Left ventricle myocardium inferior (tissue), 1 donor: Measurements from ENCODE around the gene MCL1. TPM values are rescaled to one million over a fixed set of nuclear protein-coding genes. Genes with fewer than 3 reads are reported as not detected.

Experiments
- DNase-seq: peaks from one replicate; pipeline ENCODE4 v3.0.0-alpha.2; 2020
- H3K27ac ChIP-seq: fragments of 200-600 bp; replicated peaks from 2 replicates; pipeline ENCODE4 v1.8.0; 2021
- H3K27me3 ChIP-seq: fragments of 200-600 bp; 2 replicates; pipeline ENCODE4 v1.8.0; 2021; ENCODE audit warnings: low read depth
- H3K36me3 ChIP-seq: fragments of 200-600 bp; 2 replicates; pipeline ENCODE4 v1.8.0; 2021
- H3K4me1 ChIP-seq: fragments of 200-600 bp; 2 replicates; pipeline ENCODE4 v1.8.0; 2021
- H3K4me3 ChIP-seq: fragments of 200-600 bp; 2 replicates; pipeline ENCODE4 v1.8.0; 2021; ENCODE audit warnings: mild to moderate bottlenecking, moderate library complexity
- H3K9me3 ChIP-seq: fragments of 200-600 bp; replicated peaks from 2 replicates; pipeline ENCODE4 v1.8.0; 2021
- CTCF ChIP-seq: fragments of 200-600 bp; IDR thresholded peaks from 2 replicates; pipeline ENCODE4 v1.8.0; 2021; ENCODE audit warnings: antibody characterized with exemption, mild to moderate bottlenecking, borderline replicate concordance
- intact Hi-C: fragments of 100-400 bp; cut with micrococcal nuclease; formaldehyde crosslinking; loops from one replicate; pipeline ENCODE4 v1.11.0; 2022
- total RNA-seq: library from RNA; stranded (reverse); fragmentation: NEBNext Ultra II Directional; extraction: Animal tissue kit (Norgen Biotek cat#: 25700); gene quantifications from one replicate; pipeline ENCODE4 v1.2.1, GENCODE V29; 2021
- donor health status: DM: no; HTN: yes; CAD: no; lungs with severe emphysema.

MCL1 gene
- total RNA-seq, 1 donor from 2014 or later, result 97.0 TPM

GRCh38 chr1:150548324-150548631 is 31.1 kb downstream of the MCL1 start:
- Histone ChIP-seq H3K4me1 (peaks cover 52% of the 10 kb centered on the region), H3K36me3 (no peaks in the 10 kb centered on the region), H3K27ac (peak overlapping the region; percentile 93), H3K27me3 (no peaks in the 10 kb centered on the region), H3K4me3 (peak overlapping the region; percentile 70), H3K9me3 (no peaks in the 10 kb centered on the region)
- TF ChIP-seq CTCF, result no peak
- no peak for DNase-seq
- intact Hi-C loops, result no loop called here

- H3K9me3 ChIP-seq, result no peaks in the 10 kb centered on the region
- H3K4me3 ChIP-seq, result no peak overlapping the region
- H3K36me3 ChIP-seq, result no peaks in the 10 kb centered on the region
- no peak for DNase-seq
- H3K4me1 ChIP-seq, result peaks cover 34% of the 10 kb centered on the region
- no peak for TF ChIP-seq CTCF
- H3K27me3 ChIP-seq, result no peaks in the 10 kb centered on the region
- intact Hi-C loops, result no loop called here
- no peak overlapping the region for H3K27ac ChIP-seq
These were observed 33.0 kb downstream of the MCL1 start for GRCh38 chr1:150546294-150546937.

GRCh38 chr1:150545486-150546032 is 33.9 kb downstream of the MCL1 start:
- intact Hi-C loops, result no loop called here
- H3K27ac ChIP-seq, result no peak overlapping the region

GRCh38 chr1:150544204-150544603 is 35.2 kb downstream of the MCL1 start:
- intact Hi-C loops, result no loop called here
- peaks cover 12% of the 10 kb centered on the region for H3K4me1 ChIP-seq
- H3K4me3 ChIP-seq, result no peak overlapping the region
- no peak for TF ChIP-seq CTCF
- no peak for DNase-seq
- H3K27me3 ChIP-seq, result no peaks in the 10 kb centered on the region
- H3K27ac ChIP-seq, result peak overlapping the region; percentile 57
- H3K36me3 ChIP-seq, result no peaks in the 10 kb centered on the region
- H3K9me3 ChIP-seq, result no peaks in the 10 kb centered on the region

More at GRCh38 chr1:150545486-150546032, 33.9 kb downstream of the MCL1 start:
- Histone ChIP-seq H3K36me3 (no peaks in the 10 kb centered on the region), H3K9me3 (no peaks in the 10 kb centered on the region), H3K4me3 (no peak overlapping the region), H3K27me3 (no peaks in the 10 kb centered on the region), H3K4me1 (peaks cover 25% of the 10 kb centered on the region)
- TF ChIP-seq CTCF, result no peak
- no peak for DNase-seq

GRCh38 chr1:150543500-150544143 is 35.8 kb downstream of the MCL1 start:
- no peaks in the 10 kb centered on the region for H3K27me3 ChIP-seq
- H3K36me3 ChIP-seq, result no peaks in the 10 kb centered on the region
- H3K9me3 ChIP-seq, result no peaks in the 10 kb centered on the region
- peaks cover 8% of the 10 kb centered on the region for H3K4me1 ChIP-seq
- peak overlapping the region; percentile 57 for H3K27ac ChIP-seq
- no peak overlapping the region for H3K4me3 ChIP-seq
- intact Hi-C loops, result no loop called here
- DNase-seq, result peak; percentile 61
- TF ChIP-seq CTCF, result no peak
